Transverse colon (tissue), 4 donors: ENCODE measurements around the gene GLRX2. TPM values are rescaled to one million over a fixed set of nuclear protein-coding genes. Genes with fewer than 3 reads are reported as not detected.

Experiments used
- DNase-seq: peaks from one replicate; pipeline ENCODE4 v3.0.0-alpha.2; 2019
- H3K27ac ChIP-seq, 4 donors: fragments of 200-600 bp; sonication (generic); 2 replicates each; pipeline ENCODE4 v1.5.1; 2016 to 2018; ENCODE audit warnings: inconsistent platforms in 4 of 4
- H3K27me3 ChIP-seq: fragments of 200-600 bp; sonication (generic); 2 replicates; pipeline ENCODE4 v1.5.1; 2017; ENCODE audit warnings: inconsistent platforms
- H3K36me3 ChIP-seq, 4 donors: fragments of 200-600 bp; sonication (generic); 2 replicates each; pipeline ENCODE4 v1.5.1; 2017 to 2019; ENCODE audit warnings: inconsistent platforms in 4 of 4
- H3K4me1 ChIP-seq, 4 donors: fragments of 200-600 bp; sonication (generic); 2 replicates each; pipeline ENCODE4 v1.5.1; 2017 to 2020; ENCODE audit warnings: inconsistent platforms in 4 of 4
- H3K4me3 ChIP-seq, 4 donors: fragments of 200-600 bp; sonication (generic); 1 replicate in 1 of 4; 2 replicates in 3 of 4; pipeline versions ENCODE4 v1.5.1 to v1.6.1; 2017 to 2019; ENCODE audit warnings: inconsistent platforms in 4 of 4
- H3K9me3 ChIP-seq, 2 donors: fragments of 200-600 bp; sonication (generic); 2 replicates each; pipeline ENCODE4 v1.5.1; 2017 to 2019; ENCODE audit warnings: inconsistent platforms in 2 of 2
- EP300 ChIP-seq: sonication (generic); formaldehyde crosslinking; IDR thresholded peaks from one replicate; pipeline ENCODE4 v1.6.1; 2017; ENCODE audit warnings: antibody characterized with exemption, low read depth
- POLR2A ChIP-seq: fragments of 450-650 bp; IDR thresholded peaks from one replicate; pipeline ENCODE4 v1.6.1; 2016; ENCODE audit warnings: antibody characterized with exemption, mild to moderate bottlenecking, moderate library complexity
- POLR2AphosphoS5 ChIP-seq, 3 donors: sonication (generic); formaldehyde crosslinking; IDR thresholded peaks; one replicate each; pipeline ENCODE4 v1.6.1; 2016; ENCODE audit warnings: antibody characterized with exemption in 3 of 3
- WGBS, 2 donors: methylation state at CpG; one replicate each; pipeline ENCODE4 v1.1.5; 2018; ENCODE audit warnings: low coverage in 1 of 2; 5-methylcytosine and 5-hydroxymethylcytosine counted together
- in situ Hi-C, 4 donors: fragments of 200-750 bp; cut with MboI; loops; one replicate each; pipeline versions ENCODE4 v1.15.0 to v1.15.1; 2017; ENCODE audit warnings: low sequenced_read_pairs in 3 of 4, low pct_ligation_motif_present in 1 of 4, low pct_unique_long_range_greater_than_20kb in 1 of 4
- intact Hi-C: fragments of 100-400 bp; cut with DNase I; formaldehyde crosslinking; loops from one replicate; pipeline ENCODE4 v1.15.1; 2023; ENCODE audit warnings: low total_unique reads
- total RNA-seq, 4 donors: library from RNA; depleted of rRNA; stranded (reverse); fragments of >200 nt; gene quantifications; one replicate each; pipeline ENCODE4 v1.1.0, GENCODE V29; 2016
- TF ChIP-seq, protein P1 (sequence below), 5 experiments: fragments of 200-600 bp in 3 of 5; fragments of 450-650 bp in 2 of 5; sonication (generic) in 3 of 5; IDR thresholded peaks; 1 replicate in 2 of 5; 2 replicates in 3 of 5; pipeline ENCODE4 v1.5.1; 2016 to 2017; ENCODE audit warnings: antibody characterized with exemption in 5 of 5, inconsistent platforms in 3 of 5, mild to moderate bottlenecking in 2 of 5, moderate library complexity in 1 of 5

GLRX2 gene
- total RNA-seq, 4 donors from 2014 or later, result 0.40 to 8.3 (median 3.7) TPM

DNA sequence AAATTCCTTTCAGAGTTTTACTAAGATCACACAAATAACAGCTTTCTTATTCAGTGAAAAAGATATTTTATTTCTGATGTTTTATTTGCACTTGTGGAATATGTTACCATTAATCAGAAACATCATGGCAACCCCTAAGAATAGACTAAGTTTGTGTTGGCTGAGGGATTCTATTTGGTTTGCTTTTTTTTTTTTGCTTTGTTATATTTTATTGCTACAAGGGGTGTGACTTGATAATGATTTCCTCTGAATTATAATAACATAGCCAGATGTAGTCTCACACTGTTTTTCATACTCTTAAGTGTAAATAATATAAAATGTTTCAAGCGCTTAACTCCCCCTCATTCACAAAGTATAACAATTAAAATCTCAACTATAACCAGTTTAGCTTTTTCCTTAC is 20.0 kb downstream of the GLRX2 start:
- H3K4me1 ChIP-seq, result no peaks in the 10 kb centered on the region
- WGBS, 2 donors, result 65 to 68% methylated on average over 1 of the region's 1 CpG
- in situ Hi-C loops (no loop called here), intact Hi-C loops (no loop called here)
- H3K27ac ChIP-seq, result no peak overlapping the region
- H3K36me3 ChIP-seq, result peaks cover 0 to 39% (median 19%) of the 10 kb centered on the region in 4 donors
- H3K4me3 ChIP-seq, result no peak overlapping the region
- no peaks in the 10 kb centered on the region for H3K27me3 ChIP-seq
- TF ChIP-seq, protein P1, sequence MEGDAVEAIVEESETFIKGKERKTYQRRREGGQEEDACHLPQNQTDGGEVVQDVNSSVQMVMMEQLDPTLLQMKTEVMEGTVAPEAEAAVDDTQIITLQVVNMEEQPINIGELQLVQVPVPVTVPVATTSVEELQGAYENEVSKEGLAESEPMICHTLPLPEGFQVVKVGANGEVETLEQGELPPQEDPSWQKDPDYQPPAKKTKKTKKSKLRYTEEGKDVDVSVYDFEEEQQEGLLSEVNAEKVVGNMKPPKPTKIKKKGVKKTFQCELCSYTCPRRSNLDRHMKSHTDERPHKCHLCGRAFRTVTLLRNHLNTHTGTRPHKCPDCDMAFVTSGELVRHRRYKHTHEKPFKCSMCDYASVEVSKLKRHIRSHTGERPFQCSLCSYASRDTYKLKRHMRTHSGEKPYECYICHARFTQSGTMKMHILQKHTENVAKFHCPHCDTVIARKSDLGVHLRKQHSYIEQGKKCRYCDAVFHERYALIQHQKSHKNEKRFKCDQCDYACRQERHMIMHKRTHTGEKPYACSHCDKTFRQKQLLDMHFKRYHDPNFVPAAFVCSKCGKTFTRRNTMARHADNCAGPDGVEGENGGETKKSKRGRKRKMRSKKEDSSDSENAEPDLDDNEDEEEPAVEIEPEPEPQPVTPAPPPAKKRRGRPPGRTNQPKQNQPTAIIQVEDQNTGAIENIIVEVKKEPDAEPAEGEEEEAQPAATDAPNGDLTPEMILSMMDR (IDR thresholded peaks at IDR 0.05), result no peak
- TF ChIP-seq EP300 (no peak), POLR2A (no peak), POLR2AphosphoS5 (IDR thresholded peaks at IDR 0.05) (no peak)
- DNase-seq, result no peak
- no peaks in the 10 kb centered on the region for H3K9me3 ChIP-seq

DNA sequence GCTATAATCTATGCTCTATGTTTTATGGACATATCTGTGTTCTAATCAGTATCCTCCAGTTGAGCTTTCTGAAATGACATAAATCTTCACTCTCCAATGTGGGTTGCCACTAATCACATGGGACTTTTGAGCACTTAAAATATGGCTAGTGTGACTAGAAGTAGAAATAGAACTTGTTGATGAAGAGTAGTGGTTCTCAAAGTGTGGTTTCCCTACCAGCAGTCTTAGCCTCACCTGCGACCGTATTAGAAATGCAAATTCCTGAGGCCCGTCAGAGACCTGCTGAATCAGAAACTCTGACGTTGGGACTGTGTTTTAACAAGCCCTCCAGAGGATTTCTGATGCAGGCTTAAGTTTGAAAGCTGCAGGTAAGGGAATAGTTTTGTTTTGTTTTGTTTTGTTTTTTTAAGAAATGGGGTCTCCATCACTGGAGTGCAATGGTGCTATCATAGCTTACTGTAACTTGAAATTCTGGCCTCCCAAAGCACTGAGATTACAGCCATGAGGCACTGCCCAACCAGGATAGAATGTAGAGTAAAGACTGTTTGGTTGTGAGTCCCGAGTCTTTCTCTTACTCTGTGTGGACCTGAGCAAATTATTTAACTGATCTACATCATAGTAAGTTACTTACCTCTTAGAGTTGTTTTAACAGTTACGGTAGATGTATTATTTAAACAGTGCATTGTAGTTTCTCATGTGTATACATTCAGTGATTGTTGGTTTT is 21.7 kb downstream of the GLRX2 start:
- DNase-seq, result no peak
- in situ Hi-C loops (no loop called here), intact Hi-C loops (no loop called here)
- H3K27me3 ChIP-seq, result no peaks in the 10 kb centered on the region
- TF ChIP-seq POLR2A, result no peak
- TF ChIP-seq EP300, result no peak
- TF ChIP-seq POLR2AphosphoS5 (IDR thresholded peaks at IDR 0.05), result no peak
- TF ChIP-seq, protein P1 (IDR thresholded peaks at IDR 0.05), result no peak
- 80 to 89% methylated on average over 4 to 6 of the region's 6 CpGs for WGBS, 2 donors
- H3K9me3 ChIP-seq, result no peaks in the 10 kb centered on the region
- no peaks in the 10 kb centered on the region for H3K4me1 ChIP-seq
- no peak overlapping the region for H3K4me3 ChIP-seq
- H3K27ac ChIP-seq, result no peak overlapping the region
- H3K36me3 ChIP-seq, result peaks cover 0 to 49% (median 22%) of the 10 kb centered on the region in 4 donors

DNA sequence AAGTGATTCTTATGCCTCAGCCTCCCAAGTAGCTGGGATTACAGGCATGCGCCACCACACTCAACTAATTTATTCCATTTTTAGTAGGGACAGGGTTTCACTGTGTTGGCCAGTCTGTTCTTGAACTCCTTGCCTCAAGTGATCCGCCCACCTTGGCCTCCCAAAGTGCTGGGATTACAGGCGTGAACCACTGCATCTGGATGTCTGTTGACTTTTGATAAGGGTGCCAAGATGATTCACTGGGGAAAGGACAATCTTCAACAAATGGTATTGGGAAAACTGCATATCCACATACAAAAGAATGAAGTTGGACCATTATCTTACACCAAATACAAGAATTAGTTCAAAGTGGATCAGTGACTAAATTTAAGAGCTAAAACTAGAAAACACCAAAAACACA is 26.0 kb downstream of the GLRX2 start:
- TF ChIP-seq, protein P1 (IDR thresholded peaks at IDR 0.05), result no peak
- TF ChIP-seq EP300, result no peak
- TF ChIP-seq POLR2A, result no peak
- TF ChIP-seq POLR2AphosphoS5 (IDR thresholded peaks at IDR 0.05), result no peak
- Histone ChIP-seq H3K27ac (no peak overlapping the region), H3K4me1 (no peaks in the 10 kb centered on the region), H3K4me3 (no peak overlapping the region), H3K27me3 (no peaks in the 10 kb centered on the region), H3K36me3 (peaks cover 0 to 62% (median 19%) of the 10 kb centered on the region in 4 donors), H3K9me3 (peaks cover 0 to 3% of the 10 kb centered on the region in 2 donors)
- 89% methylated on average over 3 of the region's 3 CpGs; no CpG with 5 or more reads in 1 of the 2 donors for WGBS, 2 donors
- no peak for DNase-seq
- intact Hi-C loops, result no loop called here
- in situ Hi-C loops, result no loop called here

DNA sequence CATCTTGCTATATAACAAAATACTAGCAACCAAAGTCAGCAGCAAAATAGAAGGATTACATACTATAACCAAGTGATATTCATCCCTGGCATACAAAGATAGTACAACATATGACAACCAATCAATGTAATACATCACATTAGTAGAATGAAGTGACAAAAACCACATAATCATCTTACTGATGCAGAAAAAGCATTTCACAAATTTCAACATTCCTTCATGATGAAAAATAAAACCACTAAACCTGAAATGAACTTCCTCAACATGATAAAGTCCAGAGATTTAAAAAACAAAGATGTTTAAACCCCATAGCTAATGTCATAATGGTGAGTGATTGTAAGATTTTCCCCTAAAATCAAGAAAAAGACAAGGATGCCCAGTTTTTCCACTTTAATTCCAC is 27.2 kb downstream of the GLRX2 start:
- intact Hi-C loops (no loop called here), in situ Hi-C loops (no loop called here)
- no peak for DNase-seq
- no peaks in the 10 kb centered on the region for H3K4me1 ChIP-seq
- H3K4me3 ChIP-seq, result no peak overlapping the region
- TF ChIP-seq POLR2AphosphoS5 (IDR thresholded peaks at IDR 0.05) (no peak), EP300 (no peak), POLR2A (no peak)
- TF ChIP-seq, protein P1 (IDR thresholded peaks at IDR 0.05), result no peak
- H3K27me3 ChIP-seq, result no peaks in the 10 kb centered on the region
- H3K36me3 ChIP-seq, result peaks cover 0 to 57% (median 16%) of the 10 kb centered on the region in 4 donors
- no peak overlapping the region for H3K27ac ChIP-seq
- H3K9me3 ChIP-seq, result peaks cover 0 to 3% of the 10 kb centered on the region in 2 donors
